Liver (tissue), 9 donors: ENCODE results near the gene FANCI. TPM values are rescaled to one million over a fixed set of nuclear protein-coding genes. Genes with fewer than 3 reads are reported as not detected.

Experiments
- DNase-seq: peaks from one replicate; pipeline ENCODE4 v3.0.0-alpha.2; 2017; ENCODE audit warnings: low spot score
- H3K27ac ChIP-seq, 2 donors: one replicate each; pipeline ENCODE4 v1.7.0; 2013; ENCODE audit warnings: inconsistent platforms in 2 of 2, low read length in 2 of 2, control low read depth in 1 of 2, low read depth in 1 of 2, mild to moderate bottlenecking in 1 of 2
- H3K27me3 ChIP-seq, 4 donors: one replicate each; pipeline versions ENCODE4 v1.6.1 to v1.7.0; 2013; ENCODE audit warnings: low read length in 3 of 4, inconsistent platforms in 1 of 4, mild to moderate bottlenecking in 1 of 4, moderate library complexity in 1 of 4; ENCODE audit not compliant: control insufficient read depth in 4 of 4, insufficient read depth in 4 of 4
- H3K36me3 ChIP-seq, 4 donors: one replicate each; pipeline versions ENCODE4 v1.6.1 to v1.7.0; 2013; ENCODE audit warnings: low read length in 3 of 4, mild to moderate bottlenecking in 3 of 4, low read depth in 1 of 4, moderate library complexity in 1 of 4; ENCODE audit not compliant: control insufficient read depth in 4 of 4, insufficient read depth in 3 of 4
- H3K4me1 ChIP-seq, 4 donors: one replicate each; pipeline versions ENCODE4 v1.6.1 to v1.7.0; 2013; ENCODE audit warnings: low read length in 3 of 4, mild to moderate bottlenecking in 3 of 4, moderate library complexity in 1 of 4; ENCODE audit not compliant: control insufficient read depth in 4 of 4, insufficient read depth in 4 of 4
- H3K4me3 ChIP-seq, 3 donors: one replicate each; pipeline versions ENCODE4 v1.6.1 to v1.7.0; 2013; ENCODE audit warnings: low read length in 3 of 3, control low read depth in 1 of 3, low read depth in 1 of 3, mild to moderate bottlenecking in 1 of 3
- H3K9ac ChIP-seq, 2 donors: one replicate each; pipeline ENCODE4 v1.7.0; 2013; ENCODE audit warnings: low read length in 2 of 2, mild to moderate bottlenecking in 2 of 2, moderate library complexity in 2 of 2, control low read depth in 1 of 2, low read depth in 1 of 2
- H3K9me3 ChIP-seq, 4 donors: one replicate each; pipeline versions ENCODE4 v1.6.1 to v1.7.0; 2013; ENCODE audit warnings: low read length in 3 of 4; ENCODE audit not compliant: control insufficient read depth in 4 of 4
- CTCF ChIP-seq: fragments of 150-350 bp; IDR thresholded peaks from 2 replicates; pipeline ENCODE4 v1.5.1; 2017; ENCODE audit warnings: improper control_type of control experiment, low read depth, low read length; ENCODE audit not compliant: missing input control
- EGR1 ChIP-seq, 2 donors: IDR thresholded peaks; 2 replicates each; pipeline ENCODE4 v1.6.1; 2016 to 2018; ENCODE audit warnings: antibody characterized with exemption in 2 of 2, low read depth in 2 of 2
- FOXA1 ChIP-seq: IDR thresholded peaks from 2 replicates; pipeline ENCODE4 v1.6.1; 2016; ENCODE audit warnings: antibody characterized with exemption
- FOXA2 ChIP-seq: IDR thresholded peaks from 2 replicates; pipeline ENCODE4 v1.6.1; 2016; ENCODE audit warnings: antibody characterized with exemption
- GABPA ChIP-seq, 2 donors: IDR thresholded peaks in 1 of 2; conservative IDR thresholded peaks in 1 of 2; 2 replicates each; pipeline ENCODE4 v1.6.1; 2016; ENCODE audit warnings: antibody characterized with exemption in 2 of 2, mild to moderate bottlenecking in 1 of 2, moderate library complexity in 1 of 2
- HNF4A ChIP-seq, 2 donors: conservative IDR thresholded peaks; 2 replicates each; pipeline ENCODE4 v1.6.1; 2016; ENCODE audit warnings: antibody characterized with exemption in 2 of 2, mild to moderate bottlenecking in 2 of 2
- HNF4G ChIP-seq: IDR thresholded peaks from 2 replicates; pipeline ENCODE4 v1.6.1; 2016; ENCODE audit warnings: antibody characterized with exemption
- JUND ChIP-seq, 2 donors: IDR thresholded peaks; 2 replicates each; pipeline ENCODE4 v1.6.1; 2016; ENCODE audit warnings: antibody characterized with exemption in 2 of 2
- NR2F2 ChIP-seq: IDR thresholded peaks from 2 replicates; pipeline ENCODE4 v1.6.1; 2016; ENCODE audit warnings: antibody characterized with exemption
- RAD21 ChIP-seq, 2 donors: IDR thresholded peaks; 2 replicates each; pipeline ENCODE4 v1.6.1; 2016; ENCODE audit warnings: antibody characterized with exemption in 2 of 2, mild to moderate bottlenecking in 2 of 2
- RXRA ChIP-seq, 2 donors: IDR thresholded peaks; 2 replicates each; pipeline ENCODE4 v1.6.1; 2017 to 2018; ENCODE audit warnings: antibody characterized with exemption in 2 of 2, mild to moderate bottlenecking in 1 of 2
- SP1 ChIP-seq: IDR thresholded peaks from 2 replicates; pipeline ENCODE4 v1.6.1; 2018; ENCODE audit warnings: antibody characterized with exemption, mild to moderate bottlenecking
- TAF1 ChIP-seq: conservative IDR thresholded peaks from 2 replicates; pipeline ENCODE4 v1.6.1; 2016; ENCODE audit warnings: antibody characterized with exemption, mild to moderate bottlenecking
- YY1 ChIP-seq: IDR thresholded peaks from 2 replicates; pipeline ENCODE4 v1.6.1; 2016; ENCODE audit warnings: antibody characterized with exemption, mild to moderate bottlenecking
- WGBS: extraction: QIAGEN DNeasy Blood & Tissue Kit; methylation state at CpG from one replicate; pipeline ENCODE4 v1.1.7; 2013; 5-methylcytosine and 5-hydroxymethylcytosine counted together
- polyA plus RNA-seq, 2 donors: library from polyadenylated mRNA; stranded (reverse) in 1 of 2; unstranded in 1 of 2; fragments of 200-250 nt in 1 of 2; fragments of >200 nt in 1 of 2; fragmentation: Nextera tagmentation in 1 of 2; extraction: Ambion mirVana in 1 of 2; gene quantifications; one replicate each; pipeline versions ENCODE4 v1.2.1 to v1.2.3, GENCODE V29; 2013 to 2015
- total RNA-seq, 2 donors: library from RNA; depleted of rRNA; stranded (reverse); fragments of >200 nt; gene quantifications; one replicate each; pipeline ENCODE4 v1.2.3, GENCODE V29; 2014
- TF ChIP-seq, protein P1 (sequence below): IDR thresholded peaks from 2 replicates; pipeline ENCODE4 v1.6.1; 2016; ENCODE audit warnings: antibody characterized with exemption
- TF ChIP-seq, protein P2 (sequence below): IDR thresholded peaks from 2 replicates; pipeline ENCODE4 v1.6.1; 2016; ENCODE audit warnings: antibody characterized with exemption
- TF ChIP-seq, protein P3 (sequence below): IDR thresholded peaks from 2 replicates; pipeline ENCODE4 v1.6.1; 2016; ENCODE audit warnings: antibody characterized with exemption, mild to moderate bottlenecking
- TF ChIP-seq, protein P4 (sequence below): IDR thresholded peaks from 2 replicates; pipeline ENCODE4 v1.6.1; 2016; ENCODE audit warnings: antibody characterized with exemption
- donor health status: healthy.
- donor health status: healthy.
- donor health status: healthy.
- donor health status: healthy.
- donor health status: healthy.

The FANCI gene
- total and polyA plus RNA-seq, 4 donors: 1.7 to 41.9 (median 2.3) TPM

GRCh38 chr15:89325039-89325803, 81.4 kb downstream of the FANCI start:
- H3K27me3 ChIP-seq: no peaks in the 10 kb centered on the region

More at GRCh38 chr15:89325039-89325803, 81.4 kb downstream of the FANCI start:
- 97% methylated on average over 11 of the region's 11 CpGs for WGBS
- Histone ChIP-seq H3K36me3 (peaks cover 23 to 97% (median 77%) of the 10 kb centered on the region in 4 donors), H3K4me3 (no peak overlapping the region), H3K9ac (no peak overlapping the region), H3K9me3 (no peaks in the 10 kb centered on the region), H3K27ac (no peak overlapping the region), H3K4me1 (peaks cover 0 to 12% (median 8%) of the 10 kb centered on the region in 4 donors)
- no peak for TF ChIP-seq FOXA1
- TF ChIP-seq JUND (IDR thresholded peaks at IDR 0.05): no peak
- TF ChIP-seq, protein P1, sequence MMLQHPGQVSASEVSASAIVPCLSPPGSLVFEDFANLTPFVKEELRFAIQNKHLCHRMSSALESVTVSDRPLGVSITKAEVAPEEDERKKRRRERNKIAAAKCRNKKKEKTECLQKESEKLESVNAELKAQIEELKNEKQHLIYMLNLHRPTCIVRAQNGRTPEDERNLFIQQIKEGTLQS: no peak
- TF ChIP-seq TAF1: no peak
- no peak for TF ChIP-seq RAD21 (IDR thresholded peaks at IDR 0.05)
- TF ChIP-seq, protein P2, sequence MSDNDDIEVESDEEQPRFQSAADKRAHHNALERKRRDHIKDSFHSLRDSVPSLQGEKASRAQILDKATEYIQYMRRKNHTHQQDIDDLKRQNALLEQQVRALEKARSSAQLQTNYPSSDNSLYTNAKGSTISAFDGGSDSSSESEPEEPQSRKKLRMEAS: no peak
- TF ChIP-seq HNF4A (conservative IDR thresholded peaks at IDR 0.05): no peak
- TF ChIP-seq RXRA (IDR thresholded peaks at IDR 0.05): no peak
- TF ChIP-seq, protein P3, sequence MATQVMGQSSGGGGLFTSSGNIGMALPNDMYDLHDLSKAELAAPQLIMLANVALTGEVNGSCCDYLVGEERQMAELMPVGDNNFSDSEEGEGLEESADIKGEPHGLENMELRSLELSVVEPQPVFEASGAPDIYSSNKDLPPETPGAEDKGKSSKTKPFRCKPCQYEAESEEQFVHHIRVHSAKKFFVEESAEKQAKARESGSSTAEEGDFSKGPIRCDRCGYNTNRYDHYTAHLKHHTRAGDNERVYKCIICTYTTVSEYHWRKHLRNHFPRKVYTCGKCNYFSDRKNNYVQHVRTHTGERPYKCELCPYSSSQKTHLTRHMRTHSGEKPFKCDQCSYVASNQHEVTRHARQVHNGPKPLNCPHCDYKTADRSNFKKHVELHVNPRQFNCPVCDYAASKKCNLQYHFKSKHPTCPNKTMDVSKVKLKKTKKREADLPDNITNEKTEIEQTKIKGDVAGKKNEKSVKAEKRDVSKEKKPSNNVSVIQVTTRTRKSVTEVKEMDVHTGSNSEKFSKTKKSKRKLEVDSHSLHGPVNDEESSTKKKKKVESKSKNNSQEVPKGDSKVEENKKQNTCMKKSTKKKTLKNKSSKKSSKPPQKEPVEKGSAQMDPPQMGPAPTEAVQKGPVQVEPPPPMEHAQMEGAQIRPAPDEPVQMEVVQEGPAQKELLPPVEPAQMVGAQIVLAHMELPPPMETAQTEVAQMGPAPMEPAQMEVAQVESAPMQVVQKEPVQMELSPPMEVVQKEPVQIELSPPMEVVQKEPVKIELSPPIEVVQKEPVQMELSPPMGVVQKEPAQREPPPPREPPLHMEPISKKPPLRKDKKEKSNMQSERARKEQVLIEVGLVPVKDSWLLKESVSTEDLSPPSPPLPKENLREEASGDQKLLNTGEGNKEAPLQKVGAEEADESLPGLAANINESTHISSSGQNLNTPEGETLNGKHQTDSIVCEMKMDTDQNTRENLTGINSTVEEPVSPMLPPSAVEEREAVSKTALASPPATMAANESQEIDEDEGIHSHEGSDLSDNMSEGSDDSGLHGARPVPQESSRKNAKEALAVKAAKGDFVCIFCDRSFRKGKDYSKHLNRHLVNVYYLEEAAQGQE: no peak
- TF ChIP-seq GABPA (IDR thresholded peaks at IDR 0.05 in 1 of 2, conservative IDR thresholded peaks at IDR 0.05 in 1 of 2): no peak
- TF ChIP-seq NR2F2: no peak
- TF ChIP-seq YY1: no peak
- no peak for TF ChIP-seq CTCF
- TF ChIP-seq EGR1 (IDR thresholded peaks at IDR 0.05; ENCODE audit: low read depth in 2 of 2): no peak
- TF ChIP-seq, protein P4, sequence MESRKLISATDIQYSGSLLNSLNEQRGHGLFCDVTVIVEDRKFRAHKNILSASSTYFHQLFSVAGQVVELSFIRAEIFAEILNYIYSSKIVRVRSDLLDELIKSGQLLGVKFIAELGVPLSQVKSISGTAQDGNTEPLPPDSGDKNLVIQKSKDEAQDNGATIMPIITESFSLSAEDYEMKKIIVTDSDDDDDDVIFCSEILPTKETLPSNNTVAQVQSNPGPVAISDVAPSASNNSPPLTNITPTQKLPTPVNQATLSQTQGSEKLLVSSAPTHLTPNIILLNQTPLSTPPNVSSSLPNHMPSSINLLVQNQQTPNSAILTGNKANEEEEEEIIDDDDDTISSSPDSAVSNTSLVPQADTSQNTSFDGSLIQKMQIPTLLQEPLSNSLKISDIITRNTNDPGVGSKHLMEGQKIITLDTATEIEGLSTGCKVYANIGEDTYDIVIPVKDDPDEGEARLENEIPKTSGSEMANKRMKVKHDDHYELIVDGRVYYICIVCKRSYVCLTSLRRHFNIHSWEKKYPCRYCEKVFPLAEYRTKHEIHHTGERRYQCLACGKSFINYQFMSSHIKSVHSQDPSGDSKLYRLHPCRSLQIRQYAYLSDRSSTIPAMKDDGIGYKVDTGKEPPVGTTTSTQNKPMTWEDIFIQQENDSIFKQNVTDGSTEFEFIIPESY: no peak
- TF ChIP-seq FOXA2: no peak
- no peak for TF ChIP-seq SP1
- TF ChIP-seq HNF4G: no peak
- DNase-seq: no peak
